NT2/D1 (cell line): ENCODE results near the gene FAM149B1.

Experiments used
- SUZ12 ChIP-seq: IDR thresholded peaks from 2 replicates; pipeline ENCODE4 v1.6.1; 2011; ENCODE audit not compliant: insufficient read length, insufficient read depth; ENCODE audit errors: extremely low read depth
- ZNF274 ChIP-seq: IDR thresholded peaks from 2 replicates; pipeline ENCODE4 v1.6.1; 2011; ENCODE audit warnings: mild to moderate bottlenecking, low read depth, low read length

- TF ChIP-seq SUZ12, result no peak
- TF ChIP-seq ZNF274, result no peak
Measured at GRCh38 chr10:73262105-73262730, 94.3 kb downstream of the FAM149B1 start.
